GM06990 (cell line): ENCODE measurements around the gene RSRC1.

Source experiments
- DNase-seq: peaks from one replicate; pipeline ENCODE4 v3.0.0-alpha.2; 2011; ENCODE audit not compliant: insufficient read length; ENCODE audit errors: extremely low read depth
- H3K27me3 ChIP-seq: replicated peaks from 2 replicates; pipeline ENCODE4 v1.6.0; 2011; ENCODE audit warnings: low read length; ENCODE audit not compliant: control insufficient read depth, insufficient read depth
- H3K36me3 ChIP-seq: 2 replicates; pipeline ENCODE4 v1.5.1; 2011; ENCODE audit warnings: low read length; ENCODE audit not compliant: control insufficient read depth, insufficient read depth
- H3K4me3 ChIP-seq: replicated peaks from 2 replicates; pipeline ENCODE4 v1.5.1; 2011; ENCODE audit warnings: low read depth, mild to moderate bottlenecking, control low read depth, low read length
- CTCF ChIP-seq: IDR thresholded peaks from 2 replicates; pipeline ENCODE4 v1.5.1; 2011; ENCODE audit warnings: low read length, control low read depth, mild to moderate bottlenecking, inconsistent platforms; ENCODE audit not compliant: insufficient read depth, poor library complexity, severe bottlenecking

Gene RSRC1

GRCh38 chr3:158094235-158095110, 15.4 kb upstream of the RSRC1 start:
- DNase-seq: peak; percentile 60
- peak overlapping the region; percentile 56 for H3K4me3 ChIP-seq
- H3K36me3 ChIP-seq: no peaks in the 10 kb centered on the region
- peak; percentile 54 for TF ChIP-seq CTCF
- no peaks in the 10 kb centered on the region for H3K27me3 ChIP-seq

- peak overlapping the region; percentile 32 for H3K4me3 ChIP-seq
- peak; percentile 20 for DNase-seq
- no peak for TF ChIP-seq CTCF
- no peaks in the 10 kb centered on the region; the same call in 1 of the 2 replicates for H3K27me3 ChIP-seq
- H3K36me3 ChIP-seq: no peaks in the 10 kb centered on the region
These were observed 14.6 kb upstream of the RSRC1 start for GRCh38 chr3:158095111-158095813.

GRCh38 chr3:158095814-158096704, 13.8 kb upstream of the RSRC1 start:
- DNase-seq: no peak
- H3K36me3 ChIP-seq: no peaks in the 10 kb centered on the region
- no peaks in the 10 kb centered on the region; the same call in 1 of the 2 replicates for H3K27me3 ChIP-seq
- no peak for TF ChIP-seq CTCF
- H3K4me3 ChIP-seq: no peak overlapping the region

GRCh38 chr3:158097081-158097592, 12.8 kb upstream of the RSRC1 start:
- no peaks in the 10 kb centered on the region for H3K36me3 ChIP-seq
- DNase-seq: peak; percentile 18
- no peak for TF ChIP-seq CTCF
- peak overlapping the region; percentile 79 for H3K4me3 ChIP-seq
- no peaks in the 10 kb centered on the region; the same call in 1 of the 2 replicates for H3K27me3 ChIP-seq

GRCh38 chr3:158097593-158098308, 12.1 kb upstream of the RSRC1 start:
- H3K36me3 ChIP-seq: no peaks in the 10 kb centered on the region
- peak; percentile 94 for DNase-seq
- TF ChIP-seq CTCF: no peak
- peak overlapping the region; percentile 79 for H3K4me3 ChIP-seq
- H3K27me3 ChIP-seq: no peaks in the 10 kb centered on the region; the same call in 1 of the 2 replicates
